Liver (tissue), 9 donors: Measurements from ENCODE around the gene NCAM1. TPM values are rescaled to one million over a fixed set of nuclear protein-coding genes. Genes with fewer than 3 reads are reported as not detected.
A peak's percentile ranks its signal among the peaks of the same experiment; 100 is the strongest.

Source experiments
- DNase-seq: peaks from one replicate; pipeline ENCODE4 v3.0.0-alpha.2; 2017; ENCODE audit warnings: low spot score
- H3K27ac ChIP-seq, 2 donors: one replicate each; pipeline ENCODE4 v1.7.0; 2013; ENCODE audit warnings: inconsistent platforms in 2 of 2, low read length in 2 of 2, control low read depth in 1 of 2, low read depth in 1 of 2, mild to moderate bottlenecking in 1 of 2
- H3K27me3 ChIP-seq, 4 donors: one replicate each; pipeline versions ENCODE4 v1.6.1 to v1.7.0; 2013; ENCODE audit warnings: low read length in 3 of 4, inconsistent platforms in 1 of 4, mild to moderate bottlenecking in 1 of 4, moderate library complexity in 1 of 4; ENCODE audit not compliant: control insufficient read depth in 4 of 4, insufficient read depth in 4 of 4
- H3K36me3 ChIP-seq, 4 donors: one replicate each; pipeline versions ENCODE4 v1.6.1 to v1.7.0; 2013; ENCODE audit warnings: low read length in 3 of 4, mild to moderate bottlenecking in 3 of 4, low read depth in 1 of 4, moderate library complexity in 1 of 4; ENCODE audit not compliant: control insufficient read depth in 4 of 4, insufficient read depth in 3 of 4
- H3K4me1 ChIP-seq, 4 donors: one replicate each; pipeline versions ENCODE4 v1.6.1 to v1.7.0; 2013; ENCODE audit warnings: low read length in 3 of 4, mild to moderate bottlenecking in 3 of 4, moderate library complexity in 1 of 4; ENCODE audit not compliant: control insufficient read depth in 4 of 4, insufficient read depth in 4 of 4
- H3K4me3 ChIP-seq, 3 donors: one replicate each; pipeline versions ENCODE4 v1.6.1 to v1.7.0; 2013; ENCODE audit warnings: low read length in 3 of 3, control low read depth in 1 of 3, low read depth in 1 of 3, mild to moderate bottlenecking in 1 of 3
- H3K9ac ChIP-seq, 2 donors: one replicate each; pipeline ENCODE4 v1.7.0; 2013; ENCODE audit warnings: low read length in 2 of 2, mild to moderate bottlenecking in 2 of 2, moderate library complexity in 2 of 2, control low read depth in 1 of 2, low read depth in 1 of 2
- H3K9me3 ChIP-seq, 4 donors: one replicate each; pipeline versions ENCODE4 v1.6.1 to v1.7.0; 2013; ENCODE audit warnings: low read length in 3 of 4; ENCODE audit not compliant: control insufficient read depth in 4 of 4
- ATF3 ChIP-seq: IDR thresholded peaks from 2 replicates; pipeline ENCODE4 v1.6.1; 2016; ENCODE audit warnings: antibody characterized with exemption
- CTCF ChIP-seq: fragments of 150-350 bp; IDR thresholded peaks from 2 replicates; pipeline ENCODE4 v1.5.1; 2017; ENCODE audit warnings: improper control_type of control experiment, low read depth, low read length; ENCODE audit not compliant: missing input control
- EGR1 ChIP-seq, 2 donors: IDR thresholded peaks; 2 replicates each; pipeline ENCODE4 v1.6.1; 2016 to 2018; ENCODE audit warnings: antibody characterized with exemption in 2 of 2, low read depth in 2 of 2
- FOXA2 ChIP-seq: IDR thresholded peaks from 2 replicates; pipeline ENCODE4 v1.6.1; 2016; ENCODE audit warnings: antibody characterized with exemption
- GABPA ChIP-seq, 2 donors: IDR thresholded peaks in 1 of 2; conservative IDR thresholded peaks in 1 of 2; 2 replicates each; pipeline ENCODE4 v1.6.1; 2016; ENCODE audit warnings: antibody characterized with exemption in 2 of 2, mild to moderate bottlenecking in 1 of 2, moderate library complexity in 1 of 2
- HNF4A ChIP-seq, 2 donors: conservative IDR thresholded peaks; 2 replicates each; pipeline ENCODE4 v1.6.1; 2016; ENCODE audit warnings: antibody characterized with exemption in 2 of 2, mild to moderate bottlenecking in 2 of 2
- HNF4G ChIP-seq: IDR thresholded peaks from 2 replicates; pipeline ENCODE4 v1.6.1; 2016; ENCODE audit warnings: antibody characterized with exemption
- JUND ChIP-seq, 2 donors: IDR thresholded peaks; 2 replicates each; pipeline ENCODE4 v1.6.1; 2016; ENCODE audit warnings: antibody characterized with exemption in 2 of 2
- NR2F2 ChIP-seq: IDR thresholded peaks from 2 replicates; pipeline ENCODE4 v1.6.1; 2016; ENCODE audit warnings: antibody characterized with exemption
- REST ChIP-seq: IDR thresholded peaks from 2 replicates; pipeline ENCODE4 v1.6.1; 2016; ENCODE audit warnings: antibody characterized with exemption, mild to moderate bottlenecking
- RXRA ChIP-seq, 2 donors: IDR thresholded peaks; 2 replicates each; pipeline ENCODE4 v1.6.1; 2017 to 2018; ENCODE audit warnings: antibody characterized with exemption in 2 of 2, mild to moderate bottlenecking in 1 of 2
- SP1 ChIP-seq: IDR thresholded peaks from 2 replicates; pipeline ENCODE4 v1.6.1; 2018; ENCODE audit warnings: antibody characterized with exemption, mild to moderate bottlenecking
- ZBTB33 ChIP-seq: IDR thresholded peaks from 2 replicates; pipeline ENCODE4 v1.6.1; 2016; ENCODE audit warnings: antibody characterized with exemption
- WGBS: extraction: QIAGEN DNeasy Blood & Tissue Kit; methylation state at CpG from one replicate; pipeline ENCODE4 v1.1.7; 2013; 5-methylcytosine and 5-hydroxymethylcytosine counted together
- polyA plus RNA-seq, 2 donors: library from polyadenylated mRNA; stranded (reverse) in 1 of 2; unstranded in 1 of 2; fragments of 200-250 nt in 1 of 2; fragments of >200 nt in 1 of 2; fragmentation: Nextera tagmentation in 1 of 2; extraction: Ambion mirVana in 1 of 2; gene quantifications; one replicate each; pipeline versions ENCODE4 v1.2.1 to v1.2.3, GENCODE V29; 2013 to 2015
- total RNA-seq, 2 donors: library from RNA; depleted of rRNA; stranded (reverse); fragments of >200 nt; gene quantifications; one replicate each; pipeline ENCODE4 v1.2.3, GENCODE V29; 2014
- TF ChIP-seq, protein P1 (sequence below): IDR thresholded peaks from 2 replicates; pipeline ENCODE4 v1.6.1; 2016; ENCODE audit warnings: antibody characterized with exemption
- donor health status: healthy.
- donor health status: healthy.
- donor health status: healthy.
- donor health status: healthy.
- donor health status: healthy.

NCAM1 gene
- total and polyA plus RNA-seq, 4 donors = 0.65 to 2.1 (median 0.88) TPM

GRCh38 chr11:113276466-113276865 lies 315.2 kb downstream of the NCAM1 start:
- Histone ChIP-seq H3K36me3 (no peaks in the 10 kb centered on the region), H3K9ac (peak overlapping the region in 1 of 2 donors; percentile 36), H3K27ac (no peak overlapping the region), H3K4me1 (no peaks in the 10 kb centered on the region), H3K27me3 (no peaks in the 10 kb centered on the region), H3K9me3 (no peaks in the 10 kb centered on the region), H3K4me3 (no peak overlapping the region)
- TF ChIP-seq GABPA (IDR thresholded peaks at IDR 0.05 in 1 of 2, conservative IDR thresholded peaks at IDR 0.05 in 1 of 2) (no peak), CTCF (no peak), NR2F2 (no peak), SP1 (no peak), FOXA2 (no peak), ZBTB33 (no peak), RXRA (IDR thresholded peaks at IDR 0.05) (no peak), HNF4G (no peak), EGR1 (IDR thresholded peaks at IDR 0.05; ENCODE audit: low read depth in 2 of 2) (no peak), JUND (IDR thresholded peaks at IDR 0.05) (no peak)
- TF ChIP-seq, protein P1, sequence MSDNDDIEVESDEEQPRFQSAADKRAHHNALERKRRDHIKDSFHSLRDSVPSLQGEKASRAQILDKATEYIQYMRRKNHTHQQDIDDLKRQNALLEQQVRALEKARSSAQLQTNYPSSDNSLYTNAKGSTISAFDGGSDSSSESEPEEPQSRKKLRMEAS = no peak
- DNase-seq = no peak
- 94% methylated on average over 2 of the region's 2 CpGs for WGBS

- no peaks in the 10 kb centered on the region for H3K27me3 ChIP-seq
- WGBS = 94% methylated on average over 5 of the region's 5 CpGs
Observed at GRCh38 chr11:113277907-113278306, 316.7 kb downstream of the NCAM1 start.

More at GRCh38 chr11:113277907-113278306, 316.7 kb downstream of the NCAM1 start:
- Histone ChIP-seq H3K4me3 (no peak overlapping the region), H3K9me3 (no peaks in the 10 kb centered on the region), H3K4me1 (no peaks in the 10 kb centered on the region), H3K36me3 (no peaks in the 10 kb centered on the region), H3K27ac (no peak overlapping the region), H3K9ac (no peak overlapping the region)
- no peak for DNase-seq
- TF ChIP-seq ZBTB33 (no peak), HNF4A (conservative IDR thresholded peaks at IDR 0.05) (no peak), HNF4G (no peak), REST (no peak), ATF3 (no peak), NR2F2 (no peak), EGR1 (IDR thresholded peaks at IDR 0.05; ENCODE audit: low read depth in 2 of 2) (no peak)
- TF ChIP-seq, protein P1 = no peak
